Measurements from ENCODE around the gene BMP7.
"Not testable (repeated sequence)": the region's sequence is repeated elsewhere in the genome, so short reads cannot be mapped to it uniquely, and the experiment has no call there.

The BMP7 gene

GRCh38 chr20:57251344-57251743, 15.1 kb downstream of the BMP7 start:
- DNase-seq (ENCODE audit: low read depth in 2 of 2, low spot score in 1 of 2) = no peak

GRCh38 chr20:57250607-57251343, 15.7 kb downstream of the BMP7 start:
- DNase-seq (ENCODE audit: low read depth in 2 of 2, low spot score in 1 of 2) = no peak

GRCh38 chr20:57249772-57250171, 16.7 kb downstream of the BMP7 start:
- no peak for DNase-seq (ENCODE audit: low read depth in 2 of 2, low spot score in 1 of 2)

- DNase-seq (ENCODE audit: low read depth in 2 of 2, low spot score in 1 of 2) = no peak
Measured at GRCh38 chr20:57249073-57249472, 17.4 kb downstream of the BMP7 start.

GRCh38 chr20:57248132-57248797, 18.2 kb downstream of the BMP7 start:
- DNase-seq (ENCODE audit: low read depth in 2 of 2, low spot score in 1 of 2) = no peak

- no peak for DNase-seq (ENCODE audit: low read depth in 2 of 2, low spot score in 1 of 2)
Measured at GRCh38 chr20:57247292-57247965, 19.0 kb downstream of the BMP7 start.

- DNase-seq (ENCODE audit: low read depth in 2 of 2, low spot score in 1 of 2) = no peak
Measured at GRCh38 chr20:57245997-57246396, 20.4 kb downstream of the BMP7 start.

GRCh38 chr20:57244627-57245214, 21.7 kb downstream of the BMP7 start:
- DNase-seq (ENCODE audit: low read depth in 2 of 2, low spot score in 1 of 2) = no peak

GRCh38 chr20:57244221-57244585, 22.2 kb downstream of the BMP7 start:
- no peak for DNase-seq (ENCODE audit: low read depth in 2 of 2, low spot score in 1 of 2)

GRCh38 chr20:57243480-57244220, 22.8 kb downstream of the BMP7 start:
- DNase-seq (ENCODE audit: low read depth in 2 of 2, low spot score in 1 of 2) = no peak

GRCh38 chr20:57242414-57242813, 24.0 kb downstream of the BMP7 start:
- DNase-seq (ENCODE audit: low read depth in 2 of 2, low spot score in 1 of 2) = no peak

GRCh38 chr20:57241363-57241991, 25.0 kb downstream of the BMP7 start:
- DNase-seq (ENCODE audit: low read depth in 2 of 2, low spot score in 1 of 2) = no peak

- no peak for DNase-seq (ENCODE audit: low read depth in 2 of 2, low spot score in 1 of 2)
Measured at GRCh38 chr20:57240581-57241362, 25.7 kb downstream of the BMP7 start.

GRCh38 chr20:57239725-57240124, 26.7 kb downstream of the BMP7 start:
- not testable (repeated sequence) for DNase-seq (ENCODE audit: low read depth in 2 of 2, low spot score in 1 of 2)

GRCh38 chr20:57239324-57239723, 27.1 kb downstream of the BMP7 start:
- not testable (repeated sequence) for DNase-seq (ENCODE audit: low read depth in 2 of 2, low spot score in 1 of 2)

GRCh38 chr20:57238089-57238488, 28.4 kb downstream of the BMP7 start:
- DNase-seq (ENCODE audit: low read depth in 2 of 2, low spot score in 1 of 2) = no peak

GRCh38 chr20:57237585-57237953, 28.9 kb downstream of the BMP7 start:
- no peak for DNase-seq (ENCODE audit: low read depth in 2 of 2, low spot score in 1 of 2)

- no peak for DNase-seq (ENCODE audit: low read depth in 2 of 2, low spot score in 1 of 2)
Measured at GRCh38 chr20:57236813-57237584, 29.4 kb downstream of the BMP7 start.

GRCh38 chr20:57234556-57235251, 31.7 kb downstream of the BMP7 start:
- DNase-seq (ENCODE audit: low read depth in 2 of 2, low spot score in 1 of 2) = no peak

Measured in stimulated activated CD8-positive, alpha-beta memory T cell treated with anti-CD3 and anti-CD28 coated beads, Interleukin-4, amount 100 ng/mL, for 1 hour (primary cell).